Adrenal gland (tissue), 12 donors: ENCODE results near the gene MAP2. TPM values are rescaled to one million over a fixed set of nuclear protein-coding genes. Genes with fewer than 3 reads are reported as not detected.

Source experiments
- DNase-seq, 7 donors: peaks; one replicate each; pipeline ENCODE4 v3.0.0-alpha.2; 2019 to 2020
- H3K27ac ChIP-seq, 5 donors: fragments of 200-600 bp; sonication (generic) in 4 of 5; 1 replicate in 3 of 5; 2 replicates in 2 of 5; pipeline versions ENCODE4 v1.5.1 to v1.8.0; 2016 to 2020; ENCODE audit warnings: mild to moderate bottlenecking in 1 of 5
- H3K27me3 ChIP-seq: fragments of 200-600 bp; 2 replicates; pipeline ENCODE4 v1.8.0; 2021
- H3K36me3 ChIP-seq, 2 donors: fragments of 200-600 bp; replicated peaks in 1 of 2; 1 replicate in 1 of 2; 2 replicates in 1 of 2; pipeline versions ENCODE4 v1.5.1 to v1.8.0; 2018 to 2022
- H3K4me1 ChIP-seq, 2 donors: fragments of 200-600 bp; replicated peaks in 1 of 2; 1 replicate in 1 of 2; 2 replicates in 1 of 2; pipeline versions ENCODE4 v1.5.1 to v1.8.0; 2018 to 2021
- H3K4me3 ChIP-seq, 4 donors: fragments of 200-600 bp; sonication (generic) in 3 of 4; one replicate each; pipeline ENCODE4 v1.5.1; 2016 to 2018
- H3K9me3 ChIP-seq, 3 donors: fragments of 200-600 bp; sonication (generic) in 1 of 3; replicated peaks in 1 of 3; 1 replicate in 2 of 3; 2 replicates in 1 of 3; pipeline versions ENCODE4 v1.5.1 to v1.8.0; 2016 to 2021
- CTCF ChIP-seq, 6 experiments: fragments of 450-650 bp in 4 of 6; fragments of 200-600 bp in 2 of 6; sonication (generic) in 1 of 6; IDR thresholded peaks; 1 replicate in 5 of 6; 2 replicates in 1 of 6; pipeline versions ENCODE4 v1.5.1 to v1.8.0; 2016 to 2021; ENCODE audit warnings: antibody characterized with exemption in 6 of 6, mild to moderate bottlenecking in 2 of 6, moderate library complexity in 1 of 6
- POLR2A ChIP-seq, 2 donors: fragments of 450-650 bp; IDR thresholded peaks; one replicate each; pipeline ENCODE4 v1.6.1; 2017; ENCODE audit warnings: antibody characterized with exemption in 2 of 2, mild to moderate bottlenecking in 2 of 2, moderate library complexity in 1 of 2
- WGBS, 4 donors: extraction: QIAGEN DNeasy Blood & Tissue Kit in 2 of 4; methylation state at CpG; one replicate each; pipeline versions ENCODE4 v1.1.5 to v1.1.7; 2013 to 2017; 5-methylcytosine and 5-hydroxymethylcytosine counted together
- intact Hi-C, 2 donors: fragments of 100-400 bp; cut with DNase I; formaldehyde crosslinking; loops; one replicate each; pipeline versions ENCODE4 v1.14.1 to v1.15.0; 2022 to 2023
- polyA plus RNA-seq, 3 donors: library from polyadenylated mRNA; stranded (reverse); fragments of 200-250 nt in 2 of 3; fragments of 350-450 nt in 1 of 3; fragmentation: Illumina TruSeq in 1 of 3; extraction: RNeasy Lipid Tissue Mini Kit (QIAGEN cat#74804) in 1 of 3; gene quantifications; one replicate each; pipeline ENCODE4 v1.2.3, GENCODE V29; 2013 to 2014
- total RNA-seq, 9 donors: library from RNA; depleted of rRNA in 4 of 9; stranded (reverse); fragments of >200 nt in 4 of 9; fragments of 120-200 nt in 1 of 9; fragmentation: NEBNext Ultra II Directional in 1 of 9; extraction: Animal tissue kit (Norgen Biotek cat#: 25700) in 1 of 9; gene quantifications; one replicate each; pipeline versions ENCODE4 v1.1.0 to v1.2.4, GENCODE V29; 2013 to 2023
- donor health status: healthy with polysubstance abuse.
- donor health status: Bipolar disorder and iron deficiency.
- donor health status: DM: yes; HTN: yes; CAD: no.
- donor health status: DM: no; HTN: no; CAD: no.
- donor health status: DM: no; HTN: no; CAD: no.
- donor health status: DM: yes; HTN: yes; CAD: no.

MAP2 gene
- total and polyA plus RNA-seq, 12 donors = 2.2 to 25.5 (median 6.0) TPM

DNA sequence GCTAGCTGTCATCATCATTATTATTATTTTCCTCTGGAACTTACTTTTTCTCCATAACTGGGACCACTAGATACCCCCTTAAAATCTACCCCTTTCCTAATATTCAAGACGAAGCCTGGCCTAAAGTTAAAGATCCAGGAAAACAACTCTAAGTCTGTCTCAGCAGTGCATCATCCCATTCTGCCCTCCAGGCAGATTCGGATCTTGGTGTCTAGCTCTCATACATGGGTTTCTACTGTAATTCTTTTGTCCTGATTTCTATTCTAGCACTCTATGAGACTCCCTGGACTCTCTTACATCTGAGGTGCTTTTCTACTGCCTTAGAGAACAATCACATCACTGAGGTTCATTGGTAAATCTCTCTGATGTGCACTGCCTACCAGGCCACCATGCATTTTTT is 35.5 kb downstream of the MAP2 start:
- Histone ChIP-seq H3K4me3 (no peak overlapping the region), H3K9me3 (no peaks in the 10 kb centered on the region), H3K27me3 (no peaks in the 10 kb centered on the region), H3K36me3 (no peaks in the 10 kb centered on the region), H3K27ac (no peak overlapping the region), H3K4me1 (peaks cover 0 to 6% of the 10 kb centered on the region in 2 donors)
- intact Hi-C loops = no loop called here
- WGBS, 4 donors = 81 to 97% (median 88%) methylated on average over 2 of the region's 2 CpGs
- no peak for TF ChIP-seq CTCF (IDR thresholded peaks at IDR 0.05)
- no peak for TF ChIP-seq POLR2A (IDR thresholded peaks at IDR 0.05)
- no peak for DNase-seq

DNA sequence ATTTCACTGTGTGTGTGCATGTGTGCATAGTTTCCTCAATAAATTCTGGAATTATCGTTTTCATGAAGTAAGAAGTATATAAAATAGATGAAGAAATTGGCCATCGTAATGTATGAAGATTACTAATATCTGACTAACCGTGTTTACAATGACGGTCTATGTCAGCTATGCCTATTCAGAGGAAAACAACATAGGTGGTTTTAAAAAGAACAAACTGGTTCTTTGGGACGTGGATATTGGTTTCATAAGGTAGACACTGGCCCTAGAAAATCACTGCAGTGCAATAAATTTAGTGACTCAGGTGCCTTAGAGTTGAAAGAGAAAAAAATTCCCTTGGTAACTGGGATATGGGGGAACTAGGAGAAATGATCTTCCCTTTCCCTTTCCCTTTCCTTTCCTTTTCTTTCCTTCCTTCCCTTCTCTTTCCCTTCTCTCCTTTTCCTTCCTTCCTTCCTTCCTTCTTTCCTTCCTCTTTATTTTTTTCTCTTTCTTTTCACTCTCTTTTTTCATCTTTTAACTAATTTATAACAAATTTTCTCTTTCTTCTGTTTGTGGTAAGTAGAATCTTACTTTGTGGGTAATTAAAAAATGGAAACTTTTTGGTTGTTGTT is 36.4 kb downstream of the MAP2 start:
- Histone ChIP-seq H3K4me3 (no peak overlapping the region), H3K27ac (no peak overlapping the region), H3K4me1 (peaks cover 0 to 6% of the 10 kb centered on the region in 2 donors), H3K9me3 (no peaks in the 10 kb centered on the region), H3K36me3 (no peaks in the 10 kb centered on the region), H3K27me3 (no peaks in the 10 kb centered on the region)
- 88 to 91% (median 90%) methylated on average over 5 of the region's 5 CpGs for WGBS, 4 donors
- TF ChIP-seq POLR2A (IDR thresholded peaks at IDR 0.05) (no peak), CTCF (IDR thresholded peaks at IDR 0.05) (no peak)
- DNase-seq = no peak
- intact Hi-C loops = no loop called here

DNA sequence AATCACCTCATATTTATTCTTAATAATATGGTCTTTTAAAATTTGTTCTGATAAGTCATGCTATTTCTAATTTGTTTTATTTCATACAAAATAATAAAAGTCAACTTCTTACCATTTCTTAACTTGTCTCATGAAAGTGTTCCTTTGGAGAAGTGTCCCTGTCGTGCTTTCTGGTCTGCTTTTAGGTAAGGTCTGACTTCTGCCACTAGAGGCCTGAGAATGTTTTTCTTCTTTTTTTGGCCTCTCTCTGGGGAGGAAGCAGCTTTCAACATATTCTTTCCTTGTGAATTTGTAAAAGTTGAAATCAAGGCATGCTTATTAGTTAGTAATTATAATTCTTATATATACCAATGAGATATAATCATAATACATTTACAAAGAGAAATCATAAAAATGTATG is 39.4 kb downstream of the MAP2 start:
- intact Hi-C loops = no loop called here
- WGBS, 4 donors = 63 to 78% (median 75%) methylated on average over 1 of the region's 1 CpG
- no peak for DNase-seq
- Histone ChIP-seq H3K9me3 (no peaks in the 10 kb centered on the region), H3K4me3 (no peak overlapping the region), H3K27ac (no peak overlapping the region), H3K4me1 (peaks cover 0 to 6% of the 10 kb centered on the region in 2 donors), H3K36me3 (no peaks in the 10 kb centered on the region), H3K27me3 (no peaks in the 10 kb centered on the region)
- TF ChIP-seq CTCF (IDR thresholded peaks at IDR 0.05) = peak in 2 of 6 experiments; percentile 21 to 27
- no peak for TF ChIP-seq POLR2A (IDR thresholded peaks at IDR 0.05)

DNA sequence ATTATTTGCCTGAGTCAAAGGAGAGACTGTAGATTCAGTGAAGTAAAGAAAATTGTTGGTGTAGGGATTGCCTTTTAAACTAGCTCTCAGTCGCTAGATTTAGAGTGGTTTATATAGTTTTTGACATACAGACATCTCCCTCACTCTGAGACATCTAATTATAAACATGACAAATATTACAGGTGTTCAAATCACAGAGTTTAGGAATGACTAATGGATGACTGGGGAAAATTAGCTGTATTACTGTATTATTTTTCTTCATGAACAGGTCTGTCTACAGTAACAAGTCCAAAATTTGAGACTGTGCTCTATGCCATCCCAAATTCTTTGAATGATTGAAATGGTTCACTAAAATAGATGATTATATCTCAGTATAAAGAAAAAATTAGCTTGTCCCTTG is 40.0 kb downstream of the MAP2 start:
- no peaks in the 10 kb centered on the region for H3K27me3 ChIP-seq
- WGBS, 4 donors = 86 to 100% (median 93%) methylated on average over 1 of the region's 1 CpG
- intact Hi-C loops = no loop called here
- no peaks in the 10 kb centered on the region for H3K9me3 ChIP-seq
- peaks cover 0 to 6% of the 10 kb centered on the region in 2 donors for H3K4me1 ChIP-seq
- no peak overlapping the region for H3K4me3 ChIP-seq
- H3K27ac ChIP-seq = no peak overlapping the region
- no peak for DNase-seq
- no peak for TF ChIP-seq CTCF (IDR thresholded peaks at IDR 0.05)
- no peak for TF ChIP-seq POLR2A (IDR thresholded peaks at IDR 0.05)
- H3K36me3 ChIP-seq = no peaks in the 10 kb centered on the region
